Activated naive CD4-positive, alpha-beta T cell treated with anti-CD3 and anti-CD28 coated beads for 36 hours (primary cell): ENCODE data around the gene ARHGAP8. TPM values are rescaled to one million over a fixed set of nuclear protein-coding genes. Genes with fewer than 3 reads are reported as not detected.
"Not testable (repeated sequence)": the region's sequence is repeated elsewhere in the genome, so short reads cannot be mapped to it uniquely, and the experiment has no call there.

Experiments used
- CTCF ChIA-PET: fragments of 350-600 bp; sonication (Branson Sonifier 250); formaldehyde crosslinking; loops from one replicate; lab custom pipeline; 2021; ENCODE audit warnings: antibody characterized with exemption; lab: Charles Lee
- DNase-seq: peaks from one replicate; pipeline ENCODE4 v3.0.0-alpha.2; 2020
- H3K27ac Mint-ChIP-seq: one replicate; pipeline ENCODE4 v1.8.0; 2021; ENCODE audit warnings: mild to moderate bottlenecking, mixed read lengths
- H3K27me3 Mint-ChIP-seq: one replicate; pipeline ENCODE4 v1.8.0; 2021; ENCODE audit warnings: low read depth, mixed read lengths
- H3K36me3 Mint-ChIP-seq: one replicate; pipeline ENCODE4 v1.8.0; 2021; ENCODE audit warnings: low read depth, mixed read lengths
- H3K4me1 Mint-ChIP-seq: one replicate; pipeline ENCODE4 v1.8.0; 2021; ENCODE audit warnings: low read depth, mixed read lengths
- H3K4me3 Mint-ChIP-seq: one replicate; pipeline ENCODE4 v1.8.0; 2021; ENCODE audit warnings: mild to moderate bottlenecking, moderate library complexity, mixed read lengths
- H3K9me3 Mint-ChIP-seq: one replicate; pipeline ENCODE4 v1.8.0; 2021; ENCODE audit warnings: mixed read lengths
- intact Hi-C: fragments of 100-400 bp; cut with micrococcal nuclease; formaldehyde crosslinking; loops from one replicate; pipeline ENCODE4 v1.15.1; 2023
- total RNA-seq, 2 experiments: library from RNA; stranded (reverse); gene quantifications; one replicate each; pipeline ENCODE4 v1.2.3, GENCODE V29; 2021

Gene ARHGAP8
- total RNA-seq, 2 experiments from 2014 or later = 1.6 to 2.7 TPM

- Mint-ChIP-seq H3K9me3 (no peaks in the 10 kb centered on the region), H3K4me3 (no peak overlapping the region), H3K27ac (no peak overlapping the region), H3K36me3 (no peaks in the 10 kb centered on the region), H3K27me3 (peaks cover 2% of the 10 kb centered on the region), H3K4me1 (no peaks in the 10 kb centered on the region)
- DNase-seq = no peak
- CTCF ChIA-PET = no interaction called here
- intact Hi-C loops = no loop called here
Observed at GRCh38 chr22:44786610-44787009, 34.2 kb downstream of the ARHGAP8 start.

- intact Hi-C loops = no loop called here
- peaks cover 2% of the 10 kb centered on the region for H3K27me3 Mint-ChIP-seq
- H3K27ac Mint-ChIP-seq = no peak overlapping the region
- CTCF ChIA-PET = no interaction called here
- H3K4me3 Mint-ChIP-seq = no peak overlapping the region
- no peaks in the 10 kb centered on the region for H3K9me3 Mint-ChIP-seq
- H3K4me1 Mint-ChIP-seq = no peaks in the 10 kb centered on the region
- no peaks in the 10 kb centered on the region for H3K36me3 Mint-ChIP-seq
- DNase-seq = no peak
Observed at GRCh38 chr22:44787832-44788231, 35.5 kb downstream of the ARHGAP8 start.

GRCh38 chr22:44793106-44793505 is 40.7 kb downstream of the ARHGAP8 start:
- Mint-ChIP-seq H3K27ac (no peak overlapping the region), H3K9me3 (no peaks in the 10 kb centered on the region)
- intact Hi-C loops = no loop called here

GRCh38 chr22:44793506-44794172 is 41.3 kb downstream of the ARHGAP8 start:
- DNase-seq = no peak
- H3K27me3 Mint-ChIP-seq = no peaks in the 10 kb centered on the region
- no peaks in the 10 kb centered on the region for H3K9me3 Mint-ChIP-seq
- CTCF ChIA-PET = no interaction called here
- H3K27ac Mint-ChIP-seq = no peak overlapping the region
- intact Hi-C loops = no loop called here
- no peaks in the 10 kb centered on the region for H3K4me1 Mint-ChIP-seq
- H3K36me3 Mint-ChIP-seq = no peaks in the 10 kb centered on the region
- no peak overlapping the region for H3K4me3 Mint-ChIP-seq

More at GRCh38 chr22:44793106-44793505, 40.7 kb downstream of the ARHGAP8 start:
- no peak overlapping the region for H3K4me3 Mint-ChIP-seq
- no peak for DNase-seq
- H3K36me3 Mint-ChIP-seq = no peaks in the 10 kb centered on the region
- CTCF ChIA-PET = no interaction called here
- no peaks in the 10 kb centered on the region for H3K27me3 Mint-ChIP-seq
- H3K4me1 Mint-ChIP-seq = no peaks in the 10 kb centered on the region

- H3K4me3 Mint-ChIP-seq = no peak overlapping the region
- CTCF ChIA-PET = no interaction called here
- H3K9me3 Mint-ChIP-seq = no peaks in the 10 kb centered on the region
- intact Hi-C loops = no loop called here
- no peak for DNase-seq
- H3K27ac Mint-ChIP-seq = no peak overlapping the region
- H3K36me3 Mint-ChIP-seq = no peaks in the 10 kb centered on the region
- H3K4me1 Mint-ChIP-seq = no peaks in the 10 kb centered on the region
- no peaks in the 10 kb centered on the region for H3K27me3 Mint-ChIP-seq
Observed at GRCh38 chr22:44795701-44796630, 43.6 kb downstream of the ARHGAP8 start.

- H3K36me3 Mint-ChIP-seq = no peaks in the 10 kb centered on the region
- H3K27ac Mint-ChIP-seq = no peak overlapping the region
- no peaks in the 10 kb centered on the region for H3K9me3 Mint-ChIP-seq
- intact Hi-C loops = no loop called here
- no peaks in the 10 kb centered on the region for H3K27me3 Mint-ChIP-seq
- DNase-seq = no peak
- no peaks in the 10 kb centered on the region for H3K4me1 Mint-ChIP-seq
- H3K4me3 Mint-ChIP-seq = no peak overlapping the region
- CTCF ChIA-PET = interaction anchor here (0.6 kb wide), 1 partner anchor 94 kb away, joined by 3 read pairs; no protein-coding TSS in a partner anchor
Observed at GRCh38 chr22:44797181-44797725, 44.9 kb downstream of the ARHGAP8 start.

- no peaks in the 10 kb centered on the region for H3K4me1 Mint-ChIP-seq
- H3K36me3 Mint-ChIP-seq = no peaks in the 10 kb centered on the region
- H3K9me3 Mint-ChIP-seq = no peaks in the 10 kb centered on the region
- intact Hi-C loops = no loop called here
- DNase-seq = no peak
- H3K4me3 Mint-ChIP-seq = no peak overlapping the region
- no peak overlapping the region for H3K27ac Mint-ChIP-seq
- CTCF ChIA-PET = interaction anchor here (0.6 kb wide), 1 partner anchor 102 kb away, joined by 3 read pairs; no protein-coding TSS in a partner anchor
- H3K27me3 Mint-ChIP-seq = no peaks in the 10 kb centered on the region
Observed at GRCh38 chr22:44799077-44799945, 46.9 kb downstream of the ARHGAP8 start.

- CTCF ChIA-PET = interaction anchor here (0.5 kb wide), 1 partner anchor 181 kb away, joined by 3 read pairs; no protein-coding TSS in a partner anchor
- H3K36me3 Mint-ChIP-seq, H3K27me3 Mint-ChIP-seq, DNase-seq, H3K9me3 Mint-ChIP-seq, H3K4me1 Mint-ChIP-seq, H3K4me3 Mint-ChIP-seq, H3K27ac Mint-ChIP-seq, intact Hi-C loops: not testable (repeated sequence)
Observed at GRCh38 chr22:44799946-44800634, 47.7 kb downstream of the ARHGAP8 start.

GRCh38 chr22:44801476-44801875 is 49.1 kb downstream of the ARHGAP8 start:
- H3K4me3 Mint-ChIP-seq = no peak overlapping the region
- CTCF ChIA-PET = no interaction called here
- DNase-seq = no peak
- intact Hi-C loops = no loop called here
- H3K36me3 Mint-ChIP-seq = no peaks in the 10 kb centered on the region
- no peak overlapping the region for H3K27ac Mint-ChIP-seq
- no peaks in the 10 kb centered on the region for H3K9me3 Mint-ChIP-seq
- no peaks in the 10 kb centered on the region for H3K27me3 Mint-ChIP-seq
- H3K4me1 Mint-ChIP-seq = no peaks in the 10 kb centered on the region

GRCh38 chr22:44802071-44802700 is 49.8 kb downstream of the ARHGAP8 start:
- Mint-ChIP-seq H3K27me3 (no peaks in the 10 kb centered on the region), H3K4me3 (no peak overlapping the region)

GRCh38 chr22:44802956-44803355 is 50.6 kb downstream of the ARHGAP8 start:
- H3K36me3 Mint-ChIP-seq = no peaks in the 10 kb centered on the region
- intact Hi-C loops = no loop called here
- H3K27ac Mint-ChIP-seq = no peak overlapping the region
- H3K9me3 Mint-ChIP-seq = no peaks in the 10 kb centered on the region
- no peaks in the 10 kb centered on the region for H3K27me3 Mint-ChIP-seq
- H3K4me1 Mint-ChIP-seq = no peaks in the 10 kb centered on the region
- no peak overlapping the region for H3K4me3 Mint-ChIP-seq
- no peak for DNase-seq
- CTCF ChIA-PET = no interaction called here

More at GRCh38 chr22:44802071-44802700, 49.8 kb downstream of the ARHGAP8 start:
- CTCF ChIA-PET = no interaction called here
- Mint-ChIP-seq H3K36me3 (no peaks in the 10 kb centered on the region), H3K27ac (no peak overlapping the region), H3K9me3 (no peaks in the 10 kb centered on the region), H3K4me1 (no peaks in the 10 kb centered on the region)
- intact Hi-C loops = no loop called here
- no peak for DNase-seq
